ENCODE results near the gene CEP152. TPM values are rescaled to one million over a fixed set of nuclear protein-coding genes. Genes with fewer than 3 reads are reported as not detected.

The CEP152 gene
- total RNA-seq, result 9.6 and 11.3 TPM in 2 replicates

GRCh38 chr15:48810414-48811324 lies at the start of gene CEP152:
TSS of gene CEP152 (minus strand) at chr15:48811069. CDS start at chr15:48805649, 5,420 bp downstream.

Other genes starting within 250 kb of the CEP152 start
- gene FBN1, start 165.4 kb downstream of the CEP152 start, total RNA-seq, result 823 and 1,944 TPM in 2 replicates
- gene EID1, start 67.1 kb upstream of the CEP152 start, total RNA-seq, result 373 TPM in 2 replicates
- 3.5 and 6.5 TPM in 2 replicates for gene SHC4, start 152.8 kb upstream of the CEP152 start, total RNA-seq
- gene SECISBP2L, start 235.4 kb upstream of the CEP152 start, total RNA-seq, result 22.2 and 40.0 TPM in 2 replicates

Measured in regular cardiac myocyte (primary cell).